ENCODE measurements around the gene ARRB1.
"Not testable (repeated sequence)": the region's sequence is repeated elsewhere in the genome, so short reads cannot be mapped to it uniquely, and the experiment has no call there.

The ARRB1 gene

GRCh38 chr11:75371949-75372876 lies 20.8 kb upstream of the ARRB1 start:
- no peak overlapping the region for H3K4me3 ChIP-seq (ENCODE audit: low read depth, low read length)

DNA sequence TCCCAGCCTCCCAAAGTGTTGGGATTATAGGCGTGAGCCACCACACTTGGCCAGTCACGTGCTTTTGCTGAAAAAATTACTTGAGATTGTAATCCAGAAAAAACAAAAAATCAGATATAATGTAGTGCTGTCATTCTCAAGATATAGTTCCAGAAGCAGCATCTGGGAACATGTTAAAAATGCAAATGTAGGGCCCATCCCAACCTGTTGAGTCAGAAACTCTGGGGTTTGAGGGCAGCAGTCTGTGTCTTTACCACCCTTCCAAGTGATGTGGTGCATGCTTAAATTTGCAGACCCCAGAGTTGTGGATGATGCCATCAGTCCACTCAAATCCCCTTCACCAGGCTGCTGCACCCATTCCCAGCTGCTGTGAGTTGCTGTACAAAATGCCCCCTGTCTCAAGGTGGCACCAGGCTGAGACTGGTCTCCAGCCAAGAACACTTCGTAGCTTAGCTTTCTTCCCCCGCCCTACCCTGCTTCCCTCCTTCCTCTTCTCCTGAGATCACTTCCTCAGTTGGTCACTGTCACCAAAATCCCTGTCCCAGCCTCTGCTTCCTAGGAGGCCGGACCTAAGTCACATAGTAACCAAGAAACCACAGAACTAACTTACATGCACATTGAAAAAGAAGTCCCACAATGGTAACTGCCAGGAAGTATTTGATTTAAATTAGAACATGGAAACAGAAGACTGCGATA lies 18.2 kb upstream of the ARRB1 start:
- no peak overlapping the region for H3K4me3 ChIP-seq (ENCODE audit: low read depth, low read length)

- H3K4me3 ChIP-seq (ENCODE audit: low read depth, low read length) = not testable (repeated sequence)
These were observed 15.4 kb upstream of the ARRB1 start for GRCh38 chr11:75366826-75367225.

- H3K4me3 ChIP-seq (ENCODE audit: low read depth, low read length) = no peak overlapping the region
These were observed 14.3 kb upstream of the ARRB1 start for GRCh38 chr11:75365711-75366181.

GRCh38 chr11:75362285-75362684 lies 10.8 kb upstream of the ARRB1 start:
- H3K4me3 ChIP-seq (ENCODE audit: low read depth, low read length) = not testable (repeated sequence)

DNA sequence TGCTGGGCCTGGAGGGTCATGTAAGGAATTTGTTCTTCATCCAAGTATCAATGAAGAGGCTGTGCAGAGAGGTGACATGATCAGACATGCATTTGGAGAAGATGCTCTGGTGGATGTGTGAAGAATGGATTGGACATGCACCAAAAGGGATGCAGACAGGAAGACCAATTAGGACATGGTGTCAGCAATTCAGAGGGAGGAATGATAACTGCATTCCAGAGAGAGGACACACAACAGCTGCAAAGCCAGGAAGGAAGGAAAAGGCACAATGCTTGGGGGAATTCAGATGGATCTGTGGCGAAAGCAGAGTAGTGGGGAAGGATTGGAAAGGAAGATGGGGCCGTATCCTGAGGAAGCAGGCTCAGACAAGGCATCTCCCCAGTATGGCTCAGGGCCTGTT lies 5.2 kb upstream of the ARRB1 start:
- H3K4me3 ChIP-seq (ENCODE audit: low read depth, low read length) = no peak overlapping the region

GRCh38 chr11:75355051-75355450 lies 3.6 kb upstream of the ARRB1 start:
- H3K4me3 ChIP-seq (ENCODE audit: low read depth, low read length) = no peak overlapping the region

DNA sequence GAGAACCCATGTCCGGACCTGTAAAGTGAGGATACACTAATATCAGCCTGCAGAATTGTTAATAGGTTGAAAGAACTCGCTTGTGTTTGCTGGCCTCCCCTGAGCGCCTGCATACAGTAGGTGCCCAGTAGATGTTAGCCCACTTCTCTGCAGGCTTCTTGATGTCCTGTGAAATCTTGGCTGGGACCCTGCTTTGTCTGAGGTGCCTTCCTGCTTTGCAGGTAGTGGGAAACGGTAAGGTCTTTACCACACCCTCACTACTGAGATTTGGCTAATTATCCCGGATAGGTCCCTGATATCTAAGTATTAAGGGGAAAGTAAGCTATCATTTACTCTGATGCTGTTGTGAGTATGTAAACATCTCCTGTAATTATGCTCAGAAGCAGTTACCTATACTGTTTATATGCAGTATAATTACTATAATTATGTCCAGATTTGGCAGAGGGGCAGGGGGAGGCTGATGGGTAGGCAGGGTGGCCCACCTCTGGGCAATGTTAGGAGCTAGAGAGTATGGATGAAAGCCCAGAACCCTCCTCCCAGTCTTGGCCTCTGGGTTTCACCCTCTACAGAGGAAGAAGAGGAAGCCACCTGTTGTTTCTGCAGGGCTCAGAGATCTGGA lies 1.2 kb upstream of the ARRB1 start:
- H3K4me3 ChIP-seq (ENCODE audit: low read depth, low read length) = no peak overlapping the region

DNA sequence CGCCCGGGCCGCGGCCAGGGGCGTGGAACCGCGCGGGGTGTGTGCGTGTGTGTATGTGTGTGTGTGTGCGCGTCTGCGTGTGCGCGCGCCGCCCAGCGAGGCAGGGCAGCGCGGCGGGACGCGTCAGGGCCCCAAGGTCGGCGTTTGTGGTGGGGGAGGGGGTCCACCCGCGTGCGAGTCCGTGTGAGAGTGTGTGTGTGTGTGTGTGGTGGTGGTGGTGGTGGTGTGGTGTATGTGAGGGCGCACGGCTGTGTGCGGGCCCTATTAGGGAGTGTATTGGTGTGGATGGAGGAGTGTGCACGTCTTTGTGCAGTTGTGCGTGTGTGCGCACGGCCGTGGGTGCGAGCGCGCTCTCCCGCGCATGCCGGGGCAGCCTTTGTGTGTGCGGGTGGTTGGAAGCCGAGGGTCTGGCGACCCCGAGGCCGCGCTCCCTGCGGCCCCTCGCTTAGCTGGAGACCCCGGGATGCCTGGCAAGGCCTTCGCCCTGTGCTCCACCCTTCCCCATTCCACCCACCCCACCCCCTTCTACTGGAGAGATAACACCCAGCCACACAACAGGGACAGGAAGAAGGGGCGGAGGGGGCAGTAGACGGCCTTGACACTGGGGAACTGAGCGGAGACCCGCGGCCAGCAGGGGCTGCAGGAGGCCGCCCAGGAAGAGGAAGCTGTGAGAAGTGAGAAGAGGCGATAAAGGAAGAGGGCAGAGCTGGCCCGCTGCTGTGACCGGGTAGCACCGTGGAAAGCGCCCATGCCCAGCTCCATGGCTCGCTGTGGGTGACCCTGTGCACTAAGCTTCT lies 528 bp upstream of the ARRB1 start:
- H3K4me3 ChIP-seq (ENCODE audit: low read depth, low read length) = peak overlapping the region; percentile 69

DNA sequence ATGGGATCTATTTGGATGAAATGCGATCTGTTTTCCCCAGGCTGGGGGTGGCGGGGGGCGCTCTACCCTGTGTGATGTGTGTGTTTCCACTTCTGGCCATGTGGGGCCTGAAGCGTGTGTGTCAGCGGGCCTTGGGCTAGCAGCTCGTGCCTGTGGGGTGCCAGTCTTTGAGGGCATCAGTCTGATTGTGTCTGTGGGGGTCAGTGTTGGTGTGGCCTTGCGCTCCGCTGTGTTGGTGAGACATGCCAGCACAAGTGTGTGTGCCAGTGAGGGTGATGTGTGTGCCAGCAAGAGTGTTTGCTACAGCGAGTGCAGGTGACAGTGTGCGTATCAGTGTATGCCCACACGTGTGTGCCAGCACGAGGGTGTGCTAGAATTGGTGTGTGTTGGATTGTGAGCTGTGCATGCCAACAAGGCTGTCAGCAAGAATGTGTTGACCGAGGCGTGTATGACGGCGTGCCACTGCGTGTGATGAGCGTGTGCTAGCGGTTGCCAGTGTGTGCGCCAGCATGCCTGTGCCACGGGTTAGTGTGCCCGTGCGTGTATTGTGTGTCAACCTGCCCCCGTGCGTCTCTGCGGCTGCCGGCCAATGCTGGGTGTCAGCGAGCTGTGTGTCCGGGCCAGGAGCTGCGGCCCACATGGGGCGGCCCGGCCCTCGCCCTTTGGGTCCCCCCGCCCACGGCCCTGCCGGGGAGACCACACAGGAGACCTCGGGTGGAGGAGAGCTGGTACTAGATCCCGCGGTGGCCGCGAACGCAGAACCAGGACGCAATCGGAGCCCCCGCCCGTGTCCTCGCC lies 519 bp downstream of the ARRB1 start:
- peak overlapping the region; percentile 78 for H3K4me3 ChIP-seq (ENCODE audit: low read depth, low read length)

DNA sequence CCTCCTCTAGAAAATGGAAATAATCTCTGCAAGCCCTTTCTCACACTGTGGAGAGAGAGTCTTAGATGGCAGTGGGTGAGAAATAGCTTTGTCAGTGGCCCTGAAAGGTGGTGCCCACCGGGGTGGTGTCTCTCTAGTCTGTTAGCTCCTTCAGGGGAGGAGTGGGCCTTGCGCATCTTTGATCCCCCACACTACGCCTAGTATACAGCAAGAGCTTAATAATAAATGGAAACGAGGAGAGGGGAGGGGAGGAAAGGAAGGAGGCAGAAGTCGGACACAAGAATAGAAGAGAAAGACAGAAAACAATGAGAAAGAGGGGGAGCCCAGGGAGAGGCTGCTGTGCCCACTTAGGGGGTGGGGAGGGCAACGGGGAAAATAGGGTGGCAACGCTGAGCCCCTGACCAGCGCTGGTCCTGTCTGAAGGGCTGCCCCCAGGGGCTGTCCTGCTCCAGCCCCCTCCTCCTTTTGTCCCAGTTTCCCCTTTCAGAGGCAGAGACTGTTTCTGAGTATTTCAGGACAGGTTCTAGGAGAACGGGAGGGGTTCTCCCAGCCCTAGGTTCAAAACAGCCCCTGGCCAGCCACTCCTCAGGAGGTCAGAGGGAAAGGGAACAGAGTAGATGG lies 1.2 kb downstream of the ARRB1 start:
- peak overlapping the region; percentile 78 for H3K4me3 ChIP-seq (ENCODE audit: low read depth, low read length)

- H3K4me3 ChIP-seq (ENCODE audit: low read depth, low read length) = no peak overlapping the region
These were observed 1.8 kb downstream of the ARRB1 start for GRCh38 chr11:75349521-75350116.

DNA sequence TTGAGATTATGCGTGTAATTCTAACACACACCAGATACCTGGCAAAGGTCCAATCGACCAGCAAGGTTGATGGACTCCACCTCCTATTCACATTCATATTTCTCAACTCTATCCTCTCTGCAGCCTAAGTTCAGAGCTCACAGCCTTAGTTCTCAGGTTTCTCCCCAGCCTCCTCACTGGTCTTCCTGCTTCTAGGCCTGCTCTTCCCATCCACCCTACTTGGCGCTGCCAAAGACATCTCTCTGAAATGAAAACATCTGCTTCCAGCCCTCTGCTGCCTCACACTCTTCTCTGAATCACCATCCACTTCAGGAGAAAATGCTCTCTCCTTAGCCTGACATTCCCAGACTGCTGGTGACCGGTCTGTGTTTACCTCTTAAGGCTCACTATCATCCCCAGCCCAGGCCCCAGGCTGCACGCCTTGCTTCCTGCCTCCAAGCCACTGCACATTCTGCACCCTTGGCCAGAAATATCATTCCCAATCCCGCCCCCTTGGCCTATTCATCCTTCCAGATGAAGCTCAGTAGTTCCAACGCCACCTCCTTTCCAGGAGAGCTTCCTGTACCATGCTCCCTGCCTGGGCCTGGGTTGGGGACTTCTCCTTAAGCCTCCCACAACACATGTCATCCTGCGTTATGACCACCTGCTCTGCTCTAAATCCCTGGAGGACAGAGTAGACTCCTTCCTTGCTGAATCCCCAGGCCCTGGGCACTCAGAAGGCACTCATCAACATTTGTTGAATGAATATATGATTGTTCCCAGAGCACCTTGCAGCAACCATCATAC lies 3.5 kb downstream of the ARRB1 start:
- no peak overlapping the region for H3K4me3 ChIP-seq (ENCODE audit: low read depth, low read length)

DNA sequence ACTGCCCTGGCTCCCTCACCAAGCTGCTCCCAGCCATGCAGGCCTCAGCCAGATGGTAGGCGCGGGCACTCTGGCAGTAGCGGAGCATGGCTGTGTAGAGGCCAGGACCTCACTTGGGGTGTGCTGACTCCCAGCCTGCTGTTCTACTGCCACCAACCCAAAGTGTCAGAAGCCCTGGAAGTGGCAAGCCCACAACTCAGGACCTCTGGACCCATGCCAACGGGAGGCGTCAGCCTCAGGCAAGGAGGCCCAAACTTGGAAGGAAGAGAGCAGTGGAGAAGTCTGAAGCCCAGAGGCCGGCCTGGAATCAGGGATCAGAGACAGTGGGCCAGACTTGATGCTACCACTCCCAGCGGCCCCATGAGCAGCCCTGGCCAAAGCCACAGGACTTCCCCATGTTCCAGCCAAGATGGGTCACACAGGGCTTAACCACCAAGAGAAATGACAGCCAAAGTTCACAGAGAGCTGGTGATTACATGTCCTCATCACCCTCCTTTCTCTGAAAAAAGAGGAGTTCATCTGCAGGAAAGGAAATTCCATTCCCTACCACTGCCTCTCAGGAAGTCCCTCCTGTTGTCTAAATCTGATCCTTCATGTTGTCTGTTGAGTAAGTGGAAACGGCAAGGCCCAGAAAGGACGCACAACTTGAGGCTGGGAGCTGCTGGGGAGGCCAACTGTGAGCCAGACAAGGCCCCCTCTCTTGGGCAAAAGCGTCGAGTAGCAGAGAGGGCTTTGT lies 4.4 kb downstream of the ARRB1 start:
- H3K4me3 ChIP-seq (ENCODE audit: low read depth, low read length) = no peak overlapping the region

- no peak overlapping the region for H3K4me3 ChIP-seq (ENCODE audit: low read depth, low read length)
These were observed 5.2 kb downstream of the ARRB1 start for GRCh38 chr11:75346296-75346695.

DNA sequence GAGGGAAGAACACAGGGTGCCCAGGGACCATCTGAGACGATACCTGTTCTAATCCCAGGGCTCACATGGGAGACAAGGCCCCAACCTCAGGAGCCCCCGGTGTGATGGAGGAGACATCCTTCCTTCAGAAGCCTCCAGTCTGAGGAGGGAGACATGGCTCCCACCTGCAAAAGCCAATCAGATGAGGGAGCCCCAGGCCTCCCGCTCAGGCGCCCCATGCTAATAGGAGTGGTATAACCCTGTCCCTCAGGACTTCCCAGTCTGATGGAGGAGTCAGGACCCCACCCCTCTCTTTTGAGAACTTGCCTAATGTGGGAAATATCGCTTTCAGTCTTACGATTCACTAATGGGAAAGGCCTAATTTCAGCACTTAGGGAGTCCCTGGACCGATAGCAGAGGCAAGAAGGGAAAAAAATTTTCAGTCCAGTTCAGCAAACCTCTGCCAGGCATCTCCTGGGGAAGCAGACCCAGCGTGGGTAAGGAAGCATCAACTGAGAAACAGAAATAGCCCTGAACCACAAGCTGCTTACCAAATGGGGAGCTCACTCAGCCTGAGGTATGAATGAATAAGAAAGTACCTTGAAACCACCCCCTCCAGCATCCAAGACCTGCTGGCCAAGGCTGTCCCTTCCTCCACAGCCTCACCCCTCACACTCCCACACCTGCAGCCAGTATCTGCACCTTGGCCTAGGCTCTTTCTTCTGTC lies 5.9 kb downstream of the ARRB1 start:
- no peak overlapping the region for H3K4me3 ChIP-seq (ENCODE audit: low read depth, low read length)

Measured in iPS-11a (cell line).